Smooth muscle cell of the coronary artery (primary cell): ENCODE results near the gene STXBP3. TPM values are rescaled to one million over a fixed set of nuclear protein-coding genes. Genes with fewer than 3 reads are reported as not detected.

Experiments
- total RNA-seq: library from RNA; depleted of rRNA; stranded (reverse); fragments of >200 nt; gene quantifications from 2 replicates; pipeline ENCODE4 v1.2.3, GENCODE V29; 2014; ENCODE audit warnings: low replicate concordance

Gene STXBP3
- total RNA-seq: 41.8 and 157 TPM in 2 replicates

GRCh38 chr1:108746382-108747170 lies at the start of gene STXBP3:
Gene STXBP3 (plus strand): TSS chr1:108746674. CDS start chr1:108746738, 64 bp downstream.

GRCh38 chr1:108712606-108713150 lies 33.8 kb upstream of the STXBP3 start, which contains the start of gene FNDC7:
Gene FNDC7 (plus strand): TSS chr1:108712908. CDS start chr1:108712934, 26 bp downstream.

GRCh38 chr1:108856994-108857393 lies 110.5 kb downstream of the STXBP3 start, which contains the start of gene AKNAD1:
Gene AKNAD1 (minus strand): TSS chr1:108857094. CDS start chr1:108852664, 4,430 bp downstream.

Other genes starting within 250 kb of the STXBP3 start
- gene EEIG2, start 186.6 kb upstream of the STXBP3 start, total RNA-seq: 7.8 and 30.3 TPM in 2 replicates
- gene HENMT1, start 85.6 kb upstream of the STXBP3 start, total RNA-seq: 1.4 and 1.9 TPM in 2 replicates
- gene PRPF38B, start 54.4 kb upstream of the STXBP3 start, total RNA-seq: 8.4 and 11.3 TPM in 2 replicates
- 0.23 and 0.70 TPM in 2 replicates for gene FNDC7, start 33.8 kb upstream of the STXBP3 start, total RNA-seq
- gene AKNAD1, start 110.4 kb downstream of the STXBP3 start, total RNA-seq: not detected in 2 replicates
- 8.9 and 12.4 TPM in 2 replicates for gene GPSM2, start 130.3 kb downstream of the STXBP3 start, total RNA-seq
- gene CLCC1, start 216.8 kb downstream of the STXBP3 start, total RNA-seq: 19.0 and 24.1 TPM in 2 replicates